Activated T-cell treated with anti-CD3 and anti-CD28 coated beads, Interleukin-2, amount 50 U/mL, for 24 hours (primary cell): ENCODE results near the gene ZWILCH.

Experiments
- DNase-seq: peaks from one replicate; pipeline ENCODE4 v3.0.0-alpha.2; 2020
- H3K27ac Mint-ChIP-seq: 2 replicates; pipeline ENCODE4 v1.8.0; 2020; ENCODE audit warnings: mild to moderate bottlenecking, mixed read lengths
- H3K27me3 Mint-ChIP-seq: 2 replicates; pipeline ENCODE4 v1.8.0; 2020; ENCODE audit warnings: mixed read lengths
- H3K36me3 Mint-ChIP-seq: 2 replicates; pipeline ENCODE4 v1.8.0; 2020; ENCODE audit warnings: low read depth, mixed read lengths
- H3K4me1 Mint-ChIP-seq: 2 replicates; pipeline ENCODE4 v1.8.0; 2020; ENCODE audit warnings: low read depth, mixed read lengths
- H3K4me3 Mint-ChIP-seq: 2 replicates; pipeline ENCODE4 v1.8.0; 2020; ENCODE audit warnings: mild to moderate bottlenecking, moderate library complexity, mixed read lengths
- H3K9me3 Mint-ChIP-seq: 2 replicates; pipeline ENCODE4 v1.8.0; 2020; ENCODE audit warnings: mixed read lengths

Gene ZWILCH

GRCh38 chr15:66591322-66591862 is 86.3 kb downstream of the ZWILCH start:
- H3K27me3 Mint-ChIP-seq = peaks cover 10% of the 10 kb centered on the region
- no peak for DNase-seq
- no peaks in the 10 kb centered on the region for H3K4me1 Mint-ChIP-seq
- H3K36me3 Mint-ChIP-seq = no peaks in the 10 kb centered on the region
- H3K4me3 Mint-ChIP-seq = no peak overlapping the region
- no peak overlapping the region for H3K27ac Mint-ChIP-seq
- no peaks in the 10 kb centered on the region for H3K9me3 Mint-ChIP-seq

GRCh38 chr15:66592505-66593218 is 87.5 kb downstream of the ZWILCH start:
- Mint-ChIP-seq H3K9me3 (no peaks in the 10 kb centered on the region), H3K4me3 (no peak overlapping the region), H3K4me1 (no peaks in the 10 kb centered on the region), H3K27ac (no peak overlapping the region), H3K36me3 (no peaks in the 10 kb centered on the region), H3K27me3 (peaks cover 8% of the 10 kb centered on the region)
- DNase-seq = no peak

- no peaks in the 10 kb centered on the region for H3K9me3 Mint-ChIP-seq
- DNase-seq = no peak
- peaks cover 2% of the 10 kb centered on the region for H3K27me3 Mint-ChIP-seq
- H3K36me3 Mint-ChIP-seq = no peaks in the 10 kb centered on the region
- H3K4me3 Mint-ChIP-seq = no peak overlapping the region
- no peak overlapping the region for H3K27ac Mint-ChIP-seq
- H3K4me1 Mint-ChIP-seq = peaks cover 4% of the 10 kb centered on the region
Measured at GRCh38 chr15:66593219-66593780, 88.2 kb downstream of the ZWILCH start.

GRCh38 chr15:66594344-66594743 is 89.2 kb downstream of the ZWILCH start:
- H3K36me3 Mint-ChIP-seq = no peaks in the 10 kb centered on the region
- no peaks in the 10 kb centered on the region for H3K27me3 Mint-ChIP-seq
- H3K4me1 Mint-ChIP-seq = peaks cover 7% of the 10 kb centered on the region
- H3K27ac Mint-ChIP-seq = no peak overlapping the region
- H3K9me3 Mint-ChIP-seq = no peaks in the 10 kb centered on the region
- H3K4me3 Mint-ChIP-seq = no peak overlapping the region
- no peak for DNase-seq

GRCh38 chr15:66594836-66595235 is 89.7 kb downstream of the ZWILCH start:
- H3K4me1 Mint-ChIP-seq = peaks cover 7% of the 10 kb centered on the region
- no peaks in the 10 kb centered on the region for H3K27me3 Mint-ChIP-seq
- DNase-seq = no peak
- H3K36me3 Mint-ChIP-seq = no peaks in the 10 kb centered on the region
- no peak overlapping the region for H3K27ac Mint-ChIP-seq
- H3K4me3 Mint-ChIP-seq = no peak overlapping the region
- no peaks in the 10 kb centered on the region for H3K9me3 Mint-ChIP-seq

GRCh38 chr15:66595332-66595731 is 90.2 kb downstream of the ZWILCH start:
- H3K27me3 Mint-ChIP-seq = no peaks in the 10 kb centered on the region
- no peak overlapping the region for H3K27ac Mint-ChIP-seq
- H3K4me1 Mint-ChIP-seq = peaks cover 7% of the 10 kb centered on the region
- H3K36me3 Mint-ChIP-seq = no peaks in the 10 kb centered on the region
- no peaks in the 10 kb centered on the region for H3K9me3 Mint-ChIP-seq
- no peak overlapping the region for H3K4me3 Mint-ChIP-seq
- DNase-seq = no peak

- Mint-ChIP-seq H3K36me3 (no peaks in the 10 kb centered on the region), H3K27ac (no peak overlapping the region), H3K9me3 (no peaks in the 10 kb centered on the region), H3K27me3 (no peaks in the 10 kb centered on the region), H3K4me1 (peaks cover 7% of the 10 kb centered on the region), H3K4me3 (no peak overlapping the region)
- DNase-seq = no peak
Measured at GRCh38 chr15:66595931-66596545, 90.9 kb downstream of the ZWILCH start.

GRCh38 chr15:66598095-66598815 is 93.1 kb downstream of the ZWILCH start:
- H3K36me3 Mint-ChIP-seq = no peaks in the 10 kb centered on the region
- H3K27ac Mint-ChIP-seq = peak overlapping the region; percentile 34
- no peaks in the 10 kb centered on the region for H3K9me3 Mint-ChIP-seq
- DNase-seq = no peak
- H3K4me1 Mint-ChIP-seq = peaks cover 7% of the 10 kb centered on the region
- peaks cover 9% of the 10 kb centered on the region for H3K27me3 Mint-ChIP-seq
- no peak overlapping the region for H3K4me3 Mint-ChIP-seq
